Transverse colon (tissue), 4 donors: ENCODE measurements around the gene PML. TPM values are rescaled to one million over a fixed set of nuclear protein-coding genes. Genes with fewer than 3 reads are reported as not detected.

Experiments used
- DNase-seq: peaks from one replicate; pipeline ENCODE4 v3.0.0-alpha.2; 2019
- H3K27ac ChIP-seq, 4 donors: fragments of 200-600 bp; sonication (generic); 2 replicates each; pipeline ENCODE4 v1.5.1; 2016 to 2018; ENCODE audit warnings: inconsistent platforms in 4 of 4
- H3K27me3 ChIP-seq: fragments of 200-600 bp; sonication (generic); 2 replicates; pipeline ENCODE4 v1.5.1; 2017; ENCODE audit warnings: inconsistent platforms
- H3K36me3 ChIP-seq, 4 donors: fragments of 200-600 bp; sonication (generic); 2 replicates each; pipeline ENCODE4 v1.5.1; 2017 to 2019; ENCODE audit warnings: inconsistent platforms in 4 of 4
- H3K4me1 ChIP-seq, 4 donors: fragments of 200-600 bp; sonication (generic); 2 replicates each; pipeline ENCODE4 v1.5.1; 2017 to 2020; ENCODE audit warnings: inconsistent platforms in 4 of 4
- H3K4me3 ChIP-seq, 4 donors: fragments of 200-600 bp; sonication (generic); 1 replicate in 1 of 4; 2 replicates in 3 of 4; pipeline versions ENCODE4 v1.5.1 to v1.6.1; 2017 to 2019; ENCODE audit warnings: inconsistent platforms in 4 of 4
- H3K9me3 ChIP-seq, 2 donors: fragments of 200-600 bp; sonication (generic); 2 replicates each; pipeline ENCODE4 v1.5.1; 2017 to 2019; ENCODE audit warnings: inconsistent platforms in 2 of 2
- EP300 ChIP-seq: sonication (generic); formaldehyde crosslinking; IDR thresholded peaks from one replicate; pipeline ENCODE4 v1.6.1; 2017; ENCODE audit warnings: antibody characterized with exemption, low read depth
- POLR2A ChIP-seq: fragments of 450-650 bp; IDR thresholded peaks from one replicate; pipeline ENCODE4 v1.6.1; 2016; ENCODE audit warnings: antibody characterized with exemption, mild to moderate bottlenecking, moderate library complexity
- POLR2AphosphoS5 ChIP-seq, 3 donors: sonication (generic); formaldehyde crosslinking; IDR thresholded peaks; one replicate each; pipeline ENCODE4 v1.6.1; 2016; ENCODE audit warnings: antibody characterized with exemption in 3 of 3
- WGBS, 2 donors: methylation state at CpG; one replicate each; pipeline ENCODE4 v1.1.5; 2018; ENCODE audit warnings: low coverage in 1 of 2; 5-methylcytosine and 5-hydroxymethylcytosine counted together
- in situ Hi-C, 4 donors: fragments of 200-750 bp; cut with MboI; loops; one replicate each; pipeline versions ENCODE4 v1.15.0 to v1.15.1; 2017; ENCODE audit warnings: low sequenced_read_pairs in 3 of 4, low pct_ligation_motif_present in 1 of 4, low pct_unique_long_range_greater_than_20kb in 1 of 4
- intact Hi-C: fragments of 100-400 bp; cut with DNase I; formaldehyde crosslinking; loops from one replicate; pipeline ENCODE4 v1.15.1; 2023; ENCODE audit warnings: low total_unique reads
- total RNA-seq, 4 donors: library from RNA; depleted of rRNA; stranded (reverse); fragments of >200 nt; gene quantifications; one replicate each; pipeline ENCODE4 v1.1.0, GENCODE V29; 2016
- TF ChIP-seq, protein P1 (sequence below), 5 experiments: fragments of 200-600 bp in 3 of 5; fragments of 450-650 bp in 2 of 5; sonication (generic) in 3 of 5; IDR thresholded peaks; 1 replicate in 2 of 5; 2 replicates in 3 of 5; pipeline ENCODE4 v1.5.1; 2016 to 2017; ENCODE audit warnings: antibody characterized with exemption in 5 of 5, inconsistent platforms in 3 of 5, mild to moderate bottlenecking in 2 of 5, moderate library complexity in 1 of 5

PML gene
- total RNA-seq, 4 donors from 2014 or later = 35.1 to 128 (median 70.0) TPM

DNA sequence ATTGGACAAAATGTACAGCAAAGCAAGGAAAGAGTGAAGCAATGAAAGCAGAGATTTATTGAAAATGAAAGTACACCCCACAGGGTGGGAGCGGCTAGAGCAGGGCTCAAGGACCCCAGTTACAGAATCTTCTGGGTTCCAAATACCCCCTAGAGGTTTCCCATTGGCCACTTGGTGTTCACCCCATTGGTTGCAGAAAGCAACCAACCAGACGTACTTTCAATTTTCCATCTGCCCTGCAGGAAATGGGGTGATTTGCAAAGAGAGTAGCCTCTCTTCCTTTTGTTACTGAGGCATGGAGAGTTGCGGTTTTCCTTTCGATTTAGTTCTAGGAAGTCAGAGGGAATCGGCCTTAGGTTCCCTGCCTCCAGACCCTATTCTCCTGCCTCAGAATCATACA, 2.4 kb downstream of the PML start:
- WGBS, 2 donors = 20 to 33% methylated on average over 4 to 5 of the region's 5 CpGs
- H3K27ac ChIP-seq = peak overlapping the region; percentile 95 to 98 (median 96)
- H3K4me1 ChIP-seq = peaks cover 20 to 82% (median 49%) of the 10 kb centered on the region in 4 donors
- DNase-seq = no peak
- in situ Hi-C loops (no loop called here), intact Hi-C loops (no loop called here)
- TF ChIP-seq POLR2A (no peak), POLR2AphosphoS5 (IDR thresholded peaks at IDR 0.05) (peak in 2 of 3 donors; percentile 23 to 46)
- H3K4me3 ChIP-seq = peak overlapping the region in 3 of 4 donors; percentile 9 to 88 (median 79)
- H3K9me3 ChIP-seq = no peaks in the 10 kb centered on the region
- H3K36me3 ChIP-seq = peaks cover 0 to 4% (median 0%) of the 10 kb centered on the region in 4 donors
- no peaks in the 10 kb centered on the region for H3K27me3 ChIP-seq

DNA sequence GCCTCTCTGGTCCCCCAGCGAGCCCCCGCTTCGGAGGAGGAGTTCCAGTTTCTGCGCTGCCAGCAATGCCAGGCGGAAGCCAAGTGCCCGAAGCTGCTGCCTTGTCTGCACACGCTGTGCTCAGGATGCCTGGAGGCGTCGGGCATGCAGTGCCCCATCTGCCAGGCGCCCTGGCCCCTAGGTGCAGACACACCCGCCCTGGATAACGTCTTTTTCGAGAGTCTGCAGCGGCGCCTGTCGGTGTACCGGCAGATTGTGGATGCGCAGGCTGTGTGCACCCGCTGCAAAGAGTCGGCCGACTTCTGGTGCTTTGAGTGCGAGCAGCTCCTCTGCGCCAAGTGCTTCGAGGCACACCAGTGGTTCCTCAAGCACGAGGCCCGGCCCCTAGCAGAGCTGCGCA, 3.5 kb downstream of the PML start:
- peak overlapping the region in 3 of 4 donors; percentile 95 to 98 (median 95) for H3K27ac ChIP-seq
- H3K4me3 ChIP-seq = no peak overlapping the region
- no peak for DNase-seq
- intact Hi-C loops (no loop called here), in situ Hi-C loops (no loop called here)
- no peaks in the 10 kb centered on the region for H3K9me3 ChIP-seq
- TF ChIP-seq POLR2A = no peak
- TF ChIP-seq, protein P1, sequence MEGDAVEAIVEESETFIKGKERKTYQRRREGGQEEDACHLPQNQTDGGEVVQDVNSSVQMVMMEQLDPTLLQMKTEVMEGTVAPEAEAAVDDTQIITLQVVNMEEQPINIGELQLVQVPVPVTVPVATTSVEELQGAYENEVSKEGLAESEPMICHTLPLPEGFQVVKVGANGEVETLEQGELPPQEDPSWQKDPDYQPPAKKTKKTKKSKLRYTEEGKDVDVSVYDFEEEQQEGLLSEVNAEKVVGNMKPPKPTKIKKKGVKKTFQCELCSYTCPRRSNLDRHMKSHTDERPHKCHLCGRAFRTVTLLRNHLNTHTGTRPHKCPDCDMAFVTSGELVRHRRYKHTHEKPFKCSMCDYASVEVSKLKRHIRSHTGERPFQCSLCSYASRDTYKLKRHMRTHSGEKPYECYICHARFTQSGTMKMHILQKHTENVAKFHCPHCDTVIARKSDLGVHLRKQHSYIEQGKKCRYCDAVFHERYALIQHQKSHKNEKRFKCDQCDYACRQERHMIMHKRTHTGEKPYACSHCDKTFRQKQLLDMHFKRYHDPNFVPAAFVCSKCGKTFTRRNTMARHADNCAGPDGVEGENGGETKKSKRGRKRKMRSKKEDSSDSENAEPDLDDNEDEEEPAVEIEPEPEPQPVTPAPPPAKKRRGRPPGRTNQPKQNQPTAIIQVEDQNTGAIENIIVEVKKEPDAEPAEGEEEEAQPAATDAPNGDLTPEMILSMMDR (IDR thresholded peaks at IDR 0.05) = no peak
- TF ChIP-seq EP300 = no peak
- TF ChIP-seq POLR2AphosphoS5 (IDR thresholded peaks at IDR 0.05) = no peak
- peaks cover 20 to 75% (median 42%) of the 10 kb centered on the region in 4 donors for H3K4me1 ChIP-seq
- H3K27me3 ChIP-seq = no peaks in the 10 kb centered on the region
- H3K36me3 ChIP-seq = peaks cover 0 to 4% (median 2%) of the 10 kb centered on the region in 4 donors
- WGBS, 2 donors = 94% methylated on average over 21 of the region's 27 CpGs; no CpG with 5 or more reads in 1 of the 2 donors

DNA sequence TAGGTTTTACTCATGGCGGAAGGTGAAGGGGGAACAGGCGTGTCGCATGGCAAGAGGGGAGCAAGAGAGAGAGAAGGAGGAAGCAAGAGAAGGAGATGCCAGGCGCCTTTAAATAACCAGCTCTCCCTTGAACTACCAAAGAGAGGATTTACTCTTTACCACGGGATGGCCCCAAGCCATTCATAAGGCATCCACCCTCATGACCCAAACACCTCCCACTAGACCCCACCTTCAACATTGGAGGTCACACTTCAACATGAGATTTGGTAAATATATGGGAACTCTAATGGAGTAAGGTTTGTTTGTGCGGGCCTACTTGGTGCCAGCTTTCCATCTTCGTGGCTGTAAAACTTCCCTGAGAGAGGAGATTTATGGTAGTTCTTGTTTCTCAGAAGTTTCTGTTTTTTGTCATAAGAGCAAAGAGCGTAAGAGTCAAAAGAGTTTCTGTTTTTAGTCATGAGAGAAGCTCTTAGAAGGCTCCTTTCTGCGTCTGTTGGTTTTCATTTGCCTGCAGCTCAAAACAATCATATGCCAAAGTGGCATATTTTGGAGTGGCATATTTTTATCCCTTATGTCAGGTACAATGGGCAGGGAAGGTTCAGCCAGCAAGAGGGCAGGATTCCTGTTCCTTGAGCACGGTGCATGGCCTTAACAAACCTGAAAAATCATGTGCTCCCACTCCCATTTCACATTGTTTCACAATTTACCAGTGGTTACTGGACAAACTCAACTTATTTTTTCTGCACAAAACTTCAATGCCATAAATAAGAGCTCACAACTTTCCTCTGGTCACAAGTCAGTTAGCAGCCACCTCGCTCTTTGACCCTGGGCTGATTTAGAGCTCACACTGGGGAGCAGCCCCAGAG, 12.5 kb downstream of the PML start:
- Histone ChIP-seq H3K27ac (peak overlapping the region; percentile 70 to 87 (median 78)), H3K27me3 (no peaks in the 10 kb centered on the region), H3K4me3 (no peak overlapping the region), H3K4me1 (peaks cover 43 to 65% (median 48%) of the 10 kb centered on the region in 4 donors), H3K9me3 (no peaks in the 10 kb centered on the region), H3K36me3 (peaks cover 0 to 18% (median 3%) of the 10 kb centered on the region in 4 donors)
- TF ChIP-seq POLR2AphosphoS5 (IDR thresholded peaks at IDR 0.05) (peak; percentile 62 to 84 (median 70)), POLR2A (no peak), EP300 (peak; percentile 9)
- TF ChIP-seq, protein P1 (IDR thresholded peaks at IDR 0.05) = no peak
- in situ Hi-C loops (no loop called here), intact Hi-C loops (no loop called here)
- WGBS, 2 donors = 59 to 65% methylated on average over 6 to 11 of the region's 11 CpGs
- DNase-seq = no peak

DNA sequence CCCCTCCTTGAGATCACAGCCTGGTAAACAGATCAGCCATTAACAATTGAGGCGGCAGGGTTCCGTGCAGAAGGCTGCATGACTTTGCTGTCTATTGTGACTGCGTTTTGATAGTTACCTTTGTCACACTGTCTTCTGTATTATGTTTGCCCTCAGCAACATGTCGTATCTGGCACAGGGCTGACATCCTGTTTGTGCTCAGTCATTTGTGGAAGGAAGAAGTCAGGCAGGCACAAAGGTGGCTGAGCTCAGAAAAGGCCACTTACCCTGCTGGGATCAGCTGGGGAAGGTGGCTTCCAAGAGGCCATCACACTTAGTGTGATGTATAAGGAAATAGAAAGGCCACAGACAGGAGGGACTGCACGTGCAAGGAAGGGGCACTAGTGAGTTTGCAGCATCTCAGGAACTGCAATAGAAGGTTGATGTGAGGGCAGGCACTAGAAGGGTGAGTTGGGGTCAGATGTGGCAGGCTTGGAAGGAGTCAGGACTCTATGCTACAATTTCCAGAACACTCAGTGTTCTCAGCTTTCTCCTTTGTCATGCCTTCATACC, 13.4 kb downstream of the PML start:
- intact Hi-C loops = loop anchor here (1.0 kb wide), 1 partner anchor 20 kb away; no protein-coding TSS in a partner anchor
- Histone ChIP-seq H3K4me3 (no peak overlapping the region), H3K4me1 (peaks cover 43 to 70% (median 50%) of the 10 kb centered on the region in 4 donors), H3K9me3 (no peaks in the 10 kb centered on the region), H3K27me3 (no peaks in the 10 kb centered on the region), H3K36me3 (peaks cover 0 to 18% (median 2%) of the 10 kb centered on the region in 4 donors), H3K27ac (peak overlapping the region; percentile 70 to 87 (median 78))
- TF ChIP-seq, protein P1 (IDR thresholded peaks at IDR 0.05) = no peak
- TF ChIP-seq POLR2AphosphoS5 (IDR thresholded peaks at IDR 0.05) (no peak), EP300 (no peak), POLR2A (no peak)
- in situ Hi-C loops = no loop called here
- 26 to 60% methylated on average over 2 to 5 of the region's 5 CpGs for WGBS, 2 donors
- no peak for DNase-seq
